Tibial nerve (tissue), 4 donors: ENCODE data around the gene CCDC107. TPM values are rescaled to one million over a fixed set of nuclear protein-coding genes. Genes with fewer than 3 reads are reported as not detected.

ENCODE experiments used
- DNase-seq, 2 donors: peaks; one replicate each; pipeline ENCODE4 v3.0.0-alpha.2; 2019; ENCODE audit warnings: low spot score in 2 of 2
- H3K27ac ChIP-seq, 4 donors: fragments of 200-600 bp; sonication (generic) in 3 of 4; one replicate each; pipeline ENCODE4 v1.5.1; 2017 to 2019; ENCODE audit warnings: mild to moderate bottlenecking in 1 of 4
- H3K27me3 ChIP-seq, 2 donors: fragments of 200-600 bp; sonication (generic) in 1 of 2; one replicate each; pipeline versions ENCODE4 v1.5.1 to v1.6.0; 2017 to 2019
- H3K36me3 ChIP-seq, 3 donors: fragments of 200-600 bp; sonication (generic); one replicate each; pipeline ENCODE4 v1.5.1; 2018 to 2019
- H3K4me1 ChIP-seq, 4 donors: fragments of 200-600 bp; sonication (generic) in 3 of 4; one replicate each; pipeline ENCODE4 v1.5.1; 2017 to 2019
- H3K4me3 ChIP-seq, 4 donors: fragments of 200-600 bp; sonication (generic) in 3 of 4; one replicate each; pipeline ENCODE4 v1.5.1; 2017 to 2019; ENCODE audit warnings: mild to moderate bottlenecking in 1 of 4, moderate library complexity in 1 of 4
- H3K9me3 ChIP-seq, 4 donors: fragments of 200-600 bp; sonication (generic) in 3 of 4; one replicate each; pipeline ENCODE4 v1.5.1; 2017 to 2019
- EP300 ChIP-seq, 2 donors: sonication (generic); formaldehyde crosslinking; IDR thresholded peaks; one replicate each; pipeline ENCODE4 v1.6.1; 2017; ENCODE audit warnings: antibody characterized with exemption in 2 of 2, mild to moderate bottlenecking in 1 of 2
- POLR2A ChIP-seq, 2 donors: fragments of 450-650 bp; IDR thresholded peaks; one replicate each; pipeline ENCODE4 v1.6.1; 2017; ENCODE audit warnings: antibody characterized with exemption in 2 of 2, mild to moderate bottlenecking in 2 of 2, moderate library complexity in 2 of 2
- WGBS, 2 donors: methylation state at CpG; one replicate each; pipeline ENCODE4 v1.1.5; 2018; 5-methylcytosine and 5-hydroxymethylcytosine counted together
- total RNA-seq, 4 donors: library from RNA; depleted of rRNA; stranded (reverse); fragments of >200 nt; gene quantifications; one replicate each; pipeline ENCODE4 v1.1.0, GENCODE V29; 2016
- TF ChIP-seq, protein P1 (sequence below), 5 experiments: fragments of 200-600 bp in 3 of 5; fragments of 450-650 bp in 2 of 5; sonication (generic) in 3 of 5; IDR thresholded peaks; one replicate each; pipeline ENCODE4 v1.5.1; 2016 to 2019; ENCODE audit warnings: antibody characterized with exemption in 5 of 5, mild to moderate bottlenecking in 3 of 5, moderate library complexity in 2 of 5

The CCDC107 gene
- total RNA-seq, 4 donors from 2014 or later, result 41.6 to 58.8 (median 47.8) TPM

DNA sequence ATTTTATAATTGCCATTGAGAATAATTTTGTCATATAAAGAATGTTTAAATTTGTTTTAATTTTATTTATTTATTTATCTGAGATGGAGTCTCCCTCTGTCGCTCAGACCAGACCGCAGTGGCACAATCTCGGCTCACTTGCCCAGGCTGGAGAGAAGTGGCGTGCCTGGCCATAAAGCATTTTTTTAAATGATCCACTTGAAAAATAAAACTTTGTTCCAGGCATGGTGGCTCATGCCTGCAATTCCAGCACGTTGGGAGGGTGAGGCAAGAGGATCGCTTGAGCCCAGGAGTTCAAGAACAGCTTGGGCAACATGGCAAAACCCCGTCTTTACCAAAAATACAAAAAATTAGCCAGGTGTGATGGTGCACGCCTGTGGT is 5.3 kb upstream of the CCDC107 start:
- WGBS, 2 donors, result 88 to 94% methylated on average over 8 of the region's 8 CpGs

DNA sequence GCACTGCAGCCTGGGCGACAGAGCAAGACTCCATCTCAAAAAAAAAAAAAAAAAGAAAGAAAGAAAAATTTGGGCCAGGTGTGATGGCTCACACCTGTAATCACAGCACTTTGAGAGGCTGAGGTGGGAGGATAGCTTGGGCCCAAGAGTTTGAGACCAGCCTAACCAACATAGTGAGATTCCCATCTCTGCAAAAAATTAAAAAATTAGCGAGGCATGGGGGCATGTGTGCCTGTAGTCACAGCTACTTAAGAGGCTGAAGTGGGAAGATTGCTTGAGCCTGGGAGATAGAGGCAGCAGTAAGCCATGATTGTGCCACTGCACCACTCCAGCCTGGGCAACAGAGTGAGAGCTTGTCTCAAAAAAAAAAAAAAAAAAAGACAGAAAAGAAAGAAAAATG is 4.5 kb upstream of the CCDC107 start:
- no peak for DNase-seq
- TF ChIP-seq POLR2A (IDR thresholded peaks at IDR 0.05), result no peak
- Histone ChIP-seq H3K4me1 (peaks cover 0 to 9% (median 4%) of the 10 kb centered on the region in 4 donors), H3K9me3 (no peaks in the 10 kb centered on the region), H3K27ac (no peak overlapping the region), H3K36me3 (no peaks in the 10 kb centered on the region), H3K4me3 (no peak overlapping the region), H3K27me3 (no peaks in the 10 kb centered on the region)
- WGBS, 2 donors, result 91 to 96% methylated on average over 2 of the region's 2 CpGs

More for the DNA sequence above, 5.3 kb upstream of the CCDC107 start:
- H3K9me3 ChIP-seq, result no peaks in the 10 kb centered on the region
- no peaks in the 10 kb centered on the region for H3K27me3 ChIP-seq
- H3K27ac ChIP-seq, result no peak overlapping the region
- no peak for TF ChIP-seq POLR2A (IDR thresholded peaks at IDR 0.05)
- no peak for TF ChIP-seq EP300 (IDR thresholded peaks at IDR 0.05)
- TF ChIP-seq, protein P1, sequence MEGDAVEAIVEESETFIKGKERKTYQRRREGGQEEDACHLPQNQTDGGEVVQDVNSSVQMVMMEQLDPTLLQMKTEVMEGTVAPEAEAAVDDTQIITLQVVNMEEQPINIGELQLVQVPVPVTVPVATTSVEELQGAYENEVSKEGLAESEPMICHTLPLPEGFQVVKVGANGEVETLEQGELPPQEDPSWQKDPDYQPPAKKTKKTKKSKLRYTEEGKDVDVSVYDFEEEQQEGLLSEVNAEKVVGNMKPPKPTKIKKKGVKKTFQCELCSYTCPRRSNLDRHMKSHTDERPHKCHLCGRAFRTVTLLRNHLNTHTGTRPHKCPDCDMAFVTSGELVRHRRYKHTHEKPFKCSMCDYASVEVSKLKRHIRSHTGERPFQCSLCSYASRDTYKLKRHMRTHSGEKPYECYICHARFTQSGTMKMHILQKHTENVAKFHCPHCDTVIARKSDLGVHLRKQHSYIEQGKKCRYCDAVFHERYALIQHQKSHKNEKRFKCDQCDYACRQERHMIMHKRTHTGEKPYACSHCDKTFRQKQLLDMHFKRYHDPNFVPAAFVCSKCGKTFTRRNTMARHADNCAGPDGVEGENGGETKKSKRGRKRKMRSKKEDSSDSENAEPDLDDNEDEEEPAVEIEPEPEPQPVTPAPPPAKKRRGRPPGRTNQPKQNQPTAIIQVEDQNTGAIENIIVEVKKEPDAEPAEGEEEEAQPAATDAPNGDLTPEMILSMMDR (IDR thresholded peaks at IDR 0.05), result no peak
- H3K36me3 ChIP-seq, result no peaks in the 10 kb centered on the region
- peaks cover 0 to 9% (median 4%) of the 10 kb centered on the region in 4 donors for H3K4me1 ChIP-seq
- no peak overlapping the region for H3K4me3 ChIP-seq
- no peak for DNase-seq

DNA sequence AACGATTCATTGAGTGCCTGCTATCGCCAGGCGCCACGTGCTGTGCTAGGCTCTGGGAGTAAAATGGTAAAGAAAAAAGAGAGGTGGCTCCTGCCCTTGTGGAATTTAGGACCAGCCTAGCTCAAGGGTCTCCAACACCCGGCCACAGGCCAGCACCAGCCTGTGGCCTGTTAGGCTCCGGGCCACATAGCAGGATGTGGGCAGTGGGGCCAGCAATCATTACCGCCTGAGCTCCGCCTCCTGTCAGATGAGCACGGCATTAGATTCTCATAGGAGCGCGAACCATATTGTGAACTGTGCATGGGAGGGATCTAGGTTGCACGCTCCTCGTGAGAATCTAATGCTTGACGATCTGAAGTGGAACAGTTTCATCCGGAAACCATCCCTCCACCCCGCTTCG is 1.7 kb upstream of the CCDC107 start:
- no peaks in the 10 kb centered on the region for H3K27me3 ChIP-seq
- WGBS, 2 donors, result 76 to 82% methylated on average over 17 of the region's 17 CpGs
- H3K9me3 ChIP-seq, result no peaks in the 10 kb centered on the region
- peak overlapping the region in 1 of 4 donors; percentile 99 for H3K27ac ChIP-seq
- H3K4me1 ChIP-seq, result peaks cover 0 to 35% (median 10%) of the 10 kb centered on the region in 4 donors
- no peak for DNase-seq
- no peak overlapping the region for H3K4me3 ChIP-seq
- TF ChIP-seq EP300 (IDR thresholded peaks at IDR 0.05) (no peak), POLR2A (IDR thresholded peaks at IDR 0.05) (no peak)
- TF ChIP-seq, protein P1 (IDR thresholded peaks at IDR 0.05), result no peak
- H3K36me3 ChIP-seq, result peaks cover 0 to 11% (median 0%) of the 10 kb centered on the region in 3 donors

DNA sequence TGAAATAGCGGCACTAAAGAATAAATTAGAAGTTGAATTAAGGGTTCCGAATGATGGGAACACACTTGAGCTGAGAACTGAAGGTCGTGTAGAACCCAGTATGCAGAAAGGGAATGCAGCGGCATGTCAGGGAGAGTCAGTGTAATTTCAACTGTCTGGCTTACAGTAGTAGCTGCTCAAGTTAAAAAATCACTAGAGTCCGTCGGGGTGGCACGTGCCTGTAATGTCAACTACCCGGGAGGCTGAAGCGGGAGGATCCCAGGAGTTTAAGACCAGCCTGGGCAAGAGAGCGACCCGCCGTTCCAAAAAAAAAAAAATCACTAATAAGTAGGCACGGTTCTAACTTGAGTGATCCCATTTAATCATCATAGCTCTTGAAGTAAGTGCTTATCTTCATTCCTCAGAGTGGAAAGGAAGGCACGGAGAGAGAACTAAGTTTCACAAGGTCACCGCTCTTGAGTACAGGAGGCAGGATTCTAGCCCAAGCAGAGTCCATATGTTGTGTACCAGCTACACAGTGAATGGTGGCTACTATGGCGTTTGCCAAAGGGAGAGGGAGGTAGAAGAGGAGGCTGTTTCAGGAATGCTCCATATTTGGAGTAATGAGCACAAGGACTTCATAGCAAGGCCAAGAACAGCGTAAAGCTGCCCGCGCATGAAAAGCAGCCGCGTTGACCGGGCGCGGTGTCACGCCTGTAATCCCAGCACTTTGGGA is 1.1 kb upstream of the CCDC107 start:
- no peak for DNase-seq
- TF ChIP-seq EP300 (IDR thresholded peaks at IDR 0.05), result no peak
- TF ChIP-seq, protein P1 (IDR thresholded peaks at IDR 0.05), result no peak
- TF ChIP-seq POLR2A (IDR thresholded peaks at IDR 0.05), result no peak
- Histone ChIP-seq H3K4me3 (peak overlapping the region; percentile 58 to 94 (median 90)), H3K36me3 (peaks cover 0 to 12% (median 0%) of the 10 kb centered on the region in 3 donors), H3K4me1 (peaks cover 0 to 41% (median 10%) of the 10 kb centered on the region in 4 donors), H3K27me3 (no peaks in the 10 kb centered on the region), H3K9me3 (no peaks in the 10 kb centered on the region), H3K27ac (peak overlapping the region; percentile 90 to 99 (median 92))
- 34% methylated on average over 25 of the region's 25 CpGs for WGBS, 2 donors

DNA sequence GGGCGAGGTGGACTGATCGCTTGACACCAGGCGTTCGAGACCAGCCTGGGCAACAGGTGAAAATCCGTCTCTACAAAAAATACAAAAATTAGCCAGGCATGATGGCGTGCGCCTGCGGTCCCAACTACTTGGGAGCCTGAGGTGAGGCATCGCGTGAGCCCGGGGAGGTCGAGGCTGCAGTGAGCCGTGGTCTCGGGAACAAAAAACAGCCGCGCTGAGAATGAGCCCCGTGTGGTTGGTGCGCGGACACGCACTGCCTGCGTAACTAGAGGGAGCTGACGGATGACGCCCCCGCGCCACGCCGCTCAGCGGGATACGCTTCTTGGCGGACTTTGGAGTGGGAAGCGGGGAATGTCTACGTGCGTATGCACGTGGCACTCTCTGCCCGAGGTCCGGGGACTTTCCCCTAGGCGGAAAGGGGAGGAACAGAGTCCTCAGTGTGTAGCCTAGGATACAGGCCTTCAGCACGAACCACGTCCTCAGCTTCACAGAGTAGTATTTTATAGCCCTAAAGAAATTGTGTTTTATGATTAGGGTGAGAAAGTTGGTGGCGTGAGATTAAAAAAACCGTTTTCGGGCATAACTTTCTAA is 451 bp upstream of the CCDC107 start, which contains the start of gene RMRP:
TSS of gene RMRP (minus strand) at position 474 of the 591 bp plus-strand sequence.
- WGBS, 2 donors, result 0 to 1% methylated on average over 33 to 42 of the region's 42 CpGs
- no peaks in the 10 kb centered on the region for H3K9me3 ChIP-seq
- peak; percentile 82 to 89 for DNase-seq
- H3K36me3 ChIP-seq, result peaks cover 0 to 14% (median 0%) of the 10 kb centered on the region in 3 donors
- peak within 1 kb of the TSS; percentile 58 to 94 (median 90) for H3K4me3 ChIP-seq
- H3K27ac ChIP-seq, result peak within 1 kb of the TSS; percentile 90 to 99 (median 92)
- peaks cover 0 to 42% (median 10%) of the 10 kb centered on the region in 4 donors for H3K4me1 ChIP-seq
- no peaks in the 10 kb centered on the region for H3K27me3 ChIP-seq
- TF ChIP-seq, protein P1 (IDR thresholded peaks at IDR 0.05), result peak; percentile 16 to 86 (median 33)
- TF ChIP-seq POLR2A (IDR thresholded peaks at IDR 0.05), result peak; percentile 88 to 90
- peak; percentile 98 to 99 for TF ChIP-seq EP300 (IDR thresholded peaks at IDR 0.05)
